HG03354 (cell line): ENCODE measurements around the gene CAD.
A peak's percentile ranks its signal among the peaks of the same experiment; 100 is the strongest.
"Not testable (repeated sequence)": the region's sequence is repeated elsewhere in the genome, so short reads cannot be mapped to it uniquely, and the experiment has no call there.

Source experiments
- ATAC-seq: cut with Tn5 transposase; IDR thresholded peaks from one replicate; pipeline ENCODE4 v1.9.1; 2021; ENCODE audit warnings: mild to moderate bottlenecking; ENCODE audit not compliant: unreplicated experiment, poor library complexity, severe bottlenecking

CAD gene

GRCh38 chr2:27198068-27198467 is 19.1 kb upstream of the CAD start:
- not testable (repeated sequence) for ATAC-seq

GRCh38 chr2:27198627-27199026 is 18.5 kb upstream of the CAD start:
- no peak for ATAC-seq

GRCh38 chr2:27199241-27199640 is 17.9 kb upstream of the CAD start:
- ATAC-seq: no peak

- ATAC-seq: no peak
Observed at GRCh38 chr2:27201675-27202074, 15.5 kb upstream of the CAD start.

GRCh38 chr2:27202854-27203253 is 14.3 kb upstream of the CAD start:
- ATAC-seq: no peak

- ATAC-seq: no peak
Observed at GRCh38 chr2:27203741-27204140, 13.4 kb upstream of the CAD start.

- no peak for ATAC-seq
Observed at GRCh38 chr2:27204566-27204965, 12.6 kb upstream of the CAD start.

- no peak for ATAC-seq
Observed at GRCh38 chr2:27205206-27205605, 12.0 kb upstream of the CAD start.

- no peak for ATAC-seq
Observed at GRCh38 chr2:27206346-27206745, 10.8 kb upstream of the CAD start.

- ATAC-seq: no peak
Observed at GRCh38 chr2:27208486-27209050, 8.6 kb upstream of the CAD start.

- ATAC-seq: no peak
Observed at GRCh38 chr2:27209621-27210401, 7.4 kb upstream of the CAD start.

GRCh38 chr2:27211241-27211942 is 5.8 kb upstream of the CAD start:
- ATAC-seq: peak; percentile 20

GRCh38 chr2:27211943-27212625 is 5.1 kb upstream of the CAD start, which contains the start of the genes ATRAID and SLC5A6:
ATRAID (plus strand) TSS chr2:27212041; CDS start chr2:27212369, 328 bp downstream.
SLC5A6 (minus strand) TSS chr2:27212268; CDS start chr2:27207650, 4,618 bp downstream.
- peak; percentile 85 for ATAC-seq

GRCh38 chr2:27212626-27213471 is 4.3 kb upstream of the CAD start:
- ATAC-seq: peak; percentile 24

- ATAC-seq: no peak
Observed at GRCh38 chr2:27214941-27215340, 2.2 kb upstream of the CAD start.

- no peak for ATAC-seq
Observed at GRCh38 chr2:27216416-27217137, 592 bp upstream of the CAD start.

GRCh38 chr2:27218614-27219013 is 1.4 kb downstream of the CAD start:
- no peak for ATAC-seq

- no peak for ATAC-seq
Observed at GRCh38 chr2:27219091-27219490, 1.9 kb downstream of the CAD start.

GRCh38 chr2:27220091-27220490 is 2.9 kb downstream of the CAD start:
- ATAC-seq: no peak
